HL-60 (cell line): Measurements from ENCODE around the gene FBXO9.

Experiments
- DNase-seq, 2 experiments: peaks; one replicate each; pipeline ENCODE4 v3.0.0-alpha.2; 2010 to 2020; ENCODE audit warnings: low read depth in 1 of 2, low spot score in 1 of 2
- H3K27ac ChIP-seq: fragments of 250-450 bp; sonication (Bioruptor Pico); replicated peaks from 2 replicates; pipeline ENCODE4 v1.5.1; 2020; ENCODE audit warnings: mild to moderate bottlenecking, moderate library complexity
- H3K27me3 ChIP-seq: fragments of 250-450 bp; sonication (Bioruptor Pico); 2 replicates; pipeline ENCODE4 v1.5.1; 2021; ENCODE audit warnings: mild to moderate bottlenecking, moderate library complexity; ENCODE audit not compliant: insufficient read depth, poor library complexity, severe bottlenecking
- H3K4me3 ChIP-seq: replicated peaks from 2 replicates; pipeline ENCODE4 v1.5.1; 2011; ENCODE audit warnings: mild to moderate bottlenecking, control low read depth, low read length; ENCODE audit not compliant: insufficient read depth
- CTCF ChIP-seq: IDR thresholded peaks from one replicate; pipeline ENCODE4 v1.5.1; 2011; ENCODE audit warnings: low read length, control low read depth, inconsistent platforms; ENCODE audit not compliant: insufficient read depth
- GABPA ChIP-seq: IDR thresholded peaks from 2 replicates; pipeline ENCODE4 v1.6.1; 2012; ENCODE audit warnings: low read depth
- POLR2AphosphoS5 ChIP-seq: IDR thresholded peaks from 2 replicates; pipeline ENCODE4 v1.6.1; 2012; ENCODE audit warnings: low read depth
- REST ChIP-seq: IDR thresholded peaks from 2 replicates; pipeline ENCODE4 v1.6.1; 2012; ENCODE audit warnings: low read depth; ENCODE audit not compliant: insufficient replicate concordance
- SPI1 ChIP-seq: IDR thresholded peaks from 2 replicates; pipeline ENCODE4 v1.6.1; 2012; ENCODE audit warnings: low read depth, mild to moderate bottlenecking, borderline replicate concordance

Gene FBXO9

GRCh38 chr6:53020005-53020744, 45.0 kb upstream of the FBXO9 start:
- no peaks in the 10 kb centered on the region for H3K27me3 ChIP-seq
- TF ChIP-seq GABPA (no peak), SPI1 (no peak), REST (no peak), CTCF (no peak), POLR2AphosphoS5 (no peak)
- peak in 1 of 2 experiments; percentile 7 for DNase-seq
- H3K27ac ChIP-seq, result no peak overlapping the region
- no peak overlapping the region for H3K4me3 ChIP-seq

- H3K27me3 ChIP-seq, result no peaks in the 10 kb centered on the region
- TF ChIP-seq SPI1 (no peak), GABPA (no peak), REST (no peak), POLR2AphosphoS5 (no peak), CTCF (no peak)
- DNase-seq, result no peak
- no peak overlapping the region for H3K27ac ChIP-seq
- no peak overlapping the region for H3K4me3 ChIP-seq
Measured at GRCh38 chr6:53023323-53023722, 41.9 kb upstream of the FBXO9 start.

- no peak for TF ChIP-seq SPI1
- no peak for TF ChIP-seq REST
- TF ChIP-seq CTCF, result no peak
- TF ChIP-seq POLR2AphosphoS5, result no peak
- TF ChIP-seq GABPA, result no peak
- no peak for DNase-seq
- H3K27me3 ChIP-seq, result no peaks in the 10 kb centered on the region
- no peak overlapping the region for H3K27ac ChIP-seq
- H3K4me3 ChIP-seq, result no peak overlapping the region
Measured at GRCh38 chr6:53026526-53026925, 38.7 kb upstream of the FBXO9 start.
